GM12872 (cell line): ENCODE data around the gene ETV7.

Source experiments
- TF ChIP-seq, protein P1 (sequence below): IDR thresholded peaks from 3 replicates; pipeline ENCODE4 v1.5.1; 2011; ENCODE audit warnings: low read depth, mild to moderate bottlenecking, low read length, moderate library complexity; ENCODE audit not compliant: insufficient read depth

ETV7 gene

DNA sequence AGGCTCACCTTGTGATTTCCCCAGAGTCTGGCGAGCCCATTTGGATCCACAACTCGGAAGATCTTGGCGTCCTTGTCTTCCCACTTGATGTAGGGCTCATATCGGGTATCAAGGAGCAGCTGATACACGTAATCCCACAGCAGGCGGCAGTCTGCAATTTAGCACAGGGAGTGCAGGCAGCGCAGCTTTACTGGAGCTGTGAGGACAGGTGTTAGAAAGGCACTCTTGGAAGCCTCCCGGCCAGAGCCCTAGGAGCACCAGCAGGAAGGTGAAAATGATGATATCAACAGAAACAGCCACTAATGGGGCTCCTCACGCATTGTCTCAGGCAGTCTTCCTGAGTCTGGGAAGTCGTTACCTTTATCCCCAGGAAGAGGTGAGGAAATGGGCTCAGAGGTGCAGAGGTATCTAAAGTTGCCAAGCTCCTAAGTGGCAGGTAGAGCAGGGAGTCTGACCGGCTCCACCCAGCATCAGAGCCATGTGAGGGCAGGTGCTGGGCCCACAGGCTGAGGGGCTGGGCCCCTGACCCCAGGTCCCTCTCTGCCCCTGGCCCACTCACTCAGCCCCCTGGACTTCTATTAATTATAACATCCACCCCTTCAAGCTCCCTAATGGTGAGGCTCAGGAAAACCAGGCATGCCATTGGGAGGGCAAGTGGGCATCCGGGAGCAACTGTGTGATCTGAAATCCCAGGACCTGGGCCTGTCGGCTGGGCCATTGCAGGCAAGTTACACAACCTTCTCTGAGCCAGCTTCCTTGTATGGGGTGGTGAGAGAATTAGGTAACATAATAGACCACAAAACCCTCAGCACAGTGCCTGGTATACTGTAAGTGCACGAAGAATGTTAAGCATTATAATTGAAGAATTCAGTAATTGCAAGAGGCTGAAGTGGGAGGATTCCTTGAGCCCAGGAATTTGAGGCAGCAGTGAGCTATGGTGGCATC is 18.3 kb downstream of the ETV7 start:
- TF ChIP-seq, protein P1, sequence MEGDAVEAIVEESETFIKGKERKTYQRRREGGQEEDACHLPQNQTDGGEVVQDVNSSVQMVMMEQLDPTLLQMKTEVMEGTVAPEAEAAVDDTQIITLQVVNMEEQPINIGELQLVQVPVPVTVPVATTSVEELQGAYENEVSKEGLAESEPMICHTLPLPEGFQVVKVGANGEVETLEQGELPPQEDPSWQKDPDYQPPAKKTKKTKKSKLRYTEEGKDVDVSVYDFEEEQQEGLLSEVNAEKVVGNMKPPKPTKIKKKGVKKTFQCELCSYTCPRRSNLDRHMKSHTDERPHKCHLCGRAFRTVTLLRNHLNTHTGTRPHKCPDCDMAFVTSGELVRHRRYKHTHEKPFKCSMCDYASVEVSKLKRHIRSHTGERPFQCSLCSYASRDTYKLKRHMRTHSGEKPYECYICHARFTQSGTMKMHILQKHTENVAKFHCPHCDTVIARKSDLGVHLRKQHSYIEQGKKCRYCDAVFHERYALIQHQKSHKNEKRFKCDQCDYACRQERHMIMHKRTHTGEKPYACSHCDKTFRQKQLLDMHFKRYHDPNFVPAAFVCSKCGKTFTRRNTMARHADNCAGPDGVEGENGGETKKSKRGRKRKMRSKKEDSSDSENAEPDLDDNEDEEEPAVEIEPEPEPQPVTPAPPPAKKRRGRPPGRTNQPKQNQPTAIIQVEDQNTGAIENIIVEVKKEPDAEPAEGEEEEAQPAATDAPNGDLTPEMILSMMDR = no peak

DNA sequence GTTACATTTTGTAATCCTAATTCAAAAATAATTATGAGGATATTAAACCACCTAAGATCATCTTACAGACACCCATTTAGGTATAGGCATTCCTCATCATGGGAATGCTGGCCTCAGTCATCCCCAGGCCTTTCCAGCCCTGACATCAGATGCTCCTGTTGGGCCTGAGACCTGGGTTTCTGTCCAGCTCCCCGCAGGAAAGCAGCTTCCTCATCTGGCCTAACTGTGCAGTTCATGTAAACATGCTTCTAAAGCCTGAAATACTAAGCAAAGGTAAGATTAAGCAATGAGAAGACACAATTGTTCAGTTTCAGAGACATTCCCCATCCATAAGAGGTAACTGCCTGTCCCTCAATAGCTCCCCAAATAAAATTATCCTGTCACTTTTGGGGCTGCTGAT is 19.0 kb downstream of the ETV7 start:
- TF ChIP-seq, protein P1 = no peak

DNA sequence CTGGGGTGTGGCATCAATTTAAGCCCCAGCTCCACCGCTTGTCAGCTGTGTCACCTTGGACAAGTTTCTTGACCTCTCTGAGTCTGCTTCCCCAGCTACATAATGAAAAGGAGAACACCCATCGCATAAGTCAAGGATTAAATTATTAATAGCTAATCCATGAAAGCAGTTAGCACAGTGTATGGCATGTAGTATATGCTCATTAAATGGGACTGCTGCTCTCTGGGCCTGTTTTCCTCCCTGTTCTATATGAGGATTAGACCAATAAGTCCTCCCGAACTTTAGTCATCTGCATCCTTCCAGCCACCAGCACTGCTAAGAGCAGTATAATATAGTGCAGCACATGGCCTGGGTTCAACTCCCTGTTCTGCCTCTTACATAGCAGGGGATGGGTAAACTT is 19.7 kb downstream of the ETV7 start:
- TF ChIP-seq, protein P1 = no peak

DNA sequence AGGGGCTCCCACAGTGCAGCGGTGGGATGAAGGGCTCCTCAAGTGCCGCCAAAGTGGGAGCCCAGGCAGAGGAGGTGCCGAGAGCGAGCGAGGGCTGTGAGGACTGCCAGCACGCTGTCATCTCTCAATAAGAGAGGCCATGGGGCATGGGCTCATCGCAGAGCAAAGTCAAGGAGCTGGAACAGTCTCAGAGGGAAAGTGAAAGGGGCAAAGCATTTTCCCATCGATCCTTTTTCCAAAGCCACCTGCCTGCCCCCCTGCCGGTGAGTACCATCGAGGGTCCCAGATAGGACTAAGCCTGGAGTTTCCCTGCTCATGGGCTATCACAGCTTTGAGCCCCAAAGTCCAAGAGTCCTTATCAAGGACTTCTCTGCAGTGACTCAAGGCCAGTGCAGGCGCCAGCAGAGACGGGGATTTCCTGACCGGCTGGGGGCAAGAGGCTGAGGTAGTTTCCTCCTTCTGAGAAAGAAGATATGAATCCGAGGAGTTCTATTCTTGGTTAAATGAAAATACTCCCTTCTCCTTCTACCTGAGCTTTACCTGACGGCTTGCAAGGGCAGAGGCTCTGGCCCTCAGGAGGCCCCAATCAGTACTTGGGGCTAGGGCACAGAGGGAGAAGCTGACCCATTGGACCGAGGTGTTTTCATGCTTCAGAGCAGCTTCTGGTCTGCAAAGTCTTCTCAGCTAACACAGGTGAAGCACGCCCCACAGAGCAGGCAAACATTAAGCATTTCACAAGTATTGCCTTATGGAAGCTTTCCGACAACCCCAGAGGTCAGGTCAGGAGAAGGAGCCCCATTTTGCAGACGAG is 22.6 kb downstream of the ETV7 start:
- TF ChIP-seq, protein P1 = no peak

DNA sequence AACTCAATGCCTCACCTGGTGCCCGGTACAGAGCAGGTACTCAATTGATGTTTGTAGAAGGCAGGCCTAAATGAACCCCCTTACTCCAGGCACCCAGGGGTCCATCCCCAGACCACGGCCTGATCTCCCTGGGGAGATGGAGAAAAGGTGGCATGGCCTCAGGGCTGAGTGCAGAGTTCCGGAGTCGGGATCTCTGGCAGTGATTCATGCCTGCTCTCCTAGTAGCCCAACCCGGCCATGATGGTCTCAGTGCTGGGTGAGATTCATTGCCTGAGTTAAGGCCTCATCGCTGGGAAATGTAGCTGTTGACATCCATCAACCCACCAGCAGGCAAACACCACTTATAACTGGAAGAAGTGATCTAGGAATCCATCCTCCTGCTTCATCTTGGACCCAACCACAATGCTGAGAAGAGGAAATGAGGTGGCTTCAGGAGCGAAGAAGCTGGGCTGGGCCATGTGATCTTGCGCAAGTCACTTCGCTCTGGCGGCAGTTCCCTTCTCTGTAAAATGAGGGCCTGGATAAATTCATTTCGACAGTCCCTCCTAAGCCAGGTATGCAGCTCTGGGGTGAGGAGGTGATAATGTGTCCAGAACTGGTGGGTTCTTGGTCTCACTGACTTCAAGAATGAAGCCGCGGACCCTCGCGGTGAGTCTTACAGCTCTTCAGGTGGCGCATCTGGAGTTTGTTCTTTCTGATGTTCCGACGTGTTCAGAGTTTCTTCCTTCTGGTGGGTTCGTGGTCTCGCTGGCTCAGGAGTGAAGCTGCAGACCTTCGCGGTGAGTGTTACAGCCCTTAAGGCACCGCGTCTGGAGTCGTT is 24.7 kb downstream of the ETV7 start:
- TF ChIP-seq, protein P1 = no peak

- TF ChIP-seq, protein P1 = no peak
Observed at GRCh38 chr6:36361071-36361470, 26.4 kb downstream of the ETV7 start.
